Lower leg skin (tissue), 3 donors: ENCODE measurements around the gene HIPK1.

Source experiments
- POLR2A ChIP-seq, 2 donors: fragments of 450-650 bp; IDR thresholded peaks; one replicate each; pipeline ENCODE4 v1.6.1; 2016 to 2017; ENCODE audit warnings: antibody characterized with exemption in 2 of 2, mild to moderate bottlenecking in 1 of 2, moderate library complexity in 1 of 2
- TF ChIP-seq, protein P1 (sequence below), 3 donors: fragments of 450-650 bp; IDR thresholded peaks; one replicate each; pipeline ENCODE4 v1.5.1; 2016; ENCODE audit warnings: antibody characterized with exemption in 3 of 3, mild to moderate bottlenecking in 3 of 3, moderate library complexity in 2 of 3

DNA sequence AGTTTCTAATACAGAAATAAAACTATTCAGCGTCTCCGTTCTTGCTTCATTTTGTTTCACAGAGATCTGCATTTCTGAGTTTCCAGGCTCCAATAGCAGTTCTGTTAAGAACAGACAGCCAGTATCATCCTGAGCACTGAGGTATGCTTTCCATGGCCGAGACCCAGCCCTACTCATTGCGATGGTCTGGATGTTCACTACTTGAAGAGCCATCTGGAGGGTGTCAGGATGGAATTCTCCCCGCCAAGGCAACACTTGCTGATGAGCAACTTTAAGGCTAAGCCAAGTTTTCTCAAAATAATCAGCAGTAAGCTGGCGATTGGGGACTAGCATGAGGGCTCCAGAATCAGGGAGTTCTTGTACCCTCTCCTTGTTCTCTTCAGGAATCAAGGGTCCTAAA, 34.0 kb upstream of the HIPK1 start:
- TF ChIP-seq POLR2A (IDR thresholded peaks at IDR 0.05), result no peak
- TF ChIP-seq, protein P1, sequence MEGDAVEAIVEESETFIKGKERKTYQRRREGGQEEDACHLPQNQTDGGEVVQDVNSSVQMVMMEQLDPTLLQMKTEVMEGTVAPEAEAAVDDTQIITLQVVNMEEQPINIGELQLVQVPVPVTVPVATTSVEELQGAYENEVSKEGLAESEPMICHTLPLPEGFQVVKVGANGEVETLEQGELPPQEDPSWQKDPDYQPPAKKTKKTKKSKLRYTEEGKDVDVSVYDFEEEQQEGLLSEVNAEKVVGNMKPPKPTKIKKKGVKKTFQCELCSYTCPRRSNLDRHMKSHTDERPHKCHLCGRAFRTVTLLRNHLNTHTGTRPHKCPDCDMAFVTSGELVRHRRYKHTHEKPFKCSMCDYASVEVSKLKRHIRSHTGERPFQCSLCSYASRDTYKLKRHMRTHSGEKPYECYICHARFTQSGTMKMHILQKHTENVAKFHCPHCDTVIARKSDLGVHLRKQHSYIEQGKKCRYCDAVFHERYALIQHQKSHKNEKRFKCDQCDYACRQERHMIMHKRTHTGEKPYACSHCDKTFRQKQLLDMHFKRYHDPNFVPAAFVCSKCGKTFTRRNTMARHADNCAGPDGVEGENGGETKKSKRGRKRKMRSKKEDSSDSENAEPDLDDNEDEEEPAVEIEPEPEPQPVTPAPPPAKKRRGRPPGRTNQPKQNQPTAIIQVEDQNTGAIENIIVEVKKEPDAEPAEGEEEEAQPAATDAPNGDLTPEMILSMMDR (IDR thresholded peaks at IDR 0.05), result no peak
